HepG2 (cell line): ENCODE results near the gene ASGR1. TPM values are rescaled to one million over a fixed set of nuclear protein-coding genes. Genes with fewer than 3 reads are reported as not detected.
A peak's percentile ranks its signal among the peaks of the same experiment; 100 is the strongest.

Experiments
- CEBPG ChIP-seq: IDR thresholded peaks from 2 replicates; pipeline ENCODE4 v1.6.1; 2016
- FIP1L1 ChIP-seq: fragments of 200-400 bp; formaldehyde crosslinking; IDR thresholded peaks from 2 replicates; pipeline ENCODE4 v1.6.1; 2018; ENCODE audit warnings: low read depth, mild to moderate bottlenecking, low read length, moderate library complexity, borderline replicate concordance; ENCODE audit not compliant: insufficient read depth
- HOXA5 ChIP-seq: sonication (generic); formaldehyde crosslinking; IDR thresholded peaks from 2 replicates; pipeline ENCODE4 v1.4.0; 2020; ENCODE audit warnings: missing genetic modification reagents
- NFRKB ChIP-seq: fragments of 450-650 bp; IDR thresholded peaks from 2 replicates; pipeline ENCODE4 v1.6.1; 2017
- NONO ChIP-seq, 2 experiments: fragments of 450-650 bp in 1 of 2; sonication (generic) in 1 of 2; formaldehyde crosslinking in 1 of 2; IDR thresholded peaks in 1 of 2; conservative IDR thresholded peaks in 1 of 2; 2 replicates each; pipeline versions ENCODE4 v1.6.1 to v1.8.0; 2017 to 2022; ENCODE audit warnings: mild to moderate bottlenecking in 1 of 2, missing genetic modification reagents in 1 of 2, moderate library complexity in 1 of 2
- NRL ChIP-seq: sonication (generic); formaldehyde crosslinking; IDR thresholded peaks from 2 replicates; pipeline ENCODE4 v1.5.0; 2020; ENCODE audit warnings: missing genetic modification reagents, mild to moderate bottlenecking, moderate library complexity, borderline replicate concordance
- ONECUT2 ChIP-seq: sonication (generic); formaldehyde crosslinking; IDR thresholded peaks from 2 replicates; pipeline ENCODE4 v1.4.0; 2020; ENCODE audit warnings: missing genetic modification reagents
- PITX1 ChIP-seq: sonication (generic); formaldehyde crosslinking; IDR thresholded peaks from 2 replicates; pipeline ENCODE4 v1.5.1; 2020; ENCODE audit warnings: mild to moderate bottlenecking, missing genetic modification reagents
- SP5 ChIP-seq: IDR thresholded peaks from 2 replicates; pipeline ENCODE4 v1.6.1; 2016; ENCODE audit warnings: low read depth, borderline replicate concordance
- TARDBP ChIP-seq: sonication (generic); formaldehyde crosslinking; IDR thresholded peaks from 2 replicates; pipeline ENCODE4 v1.8.0; 2022; ENCODE audit warnings: mild to moderate bottlenecking, missing genetic modification reagents
- TMF1 ChIP-seq: sonication (generic); formaldehyde crosslinking; IDR thresholded peaks from 2 replicates; pipeline ENCODE4 v1.8.1; 2022; ENCODE audit warnings: low read depth, missing genetic modification reagents
- TRAFD1 ChIP-seq: sonication (generic); formaldehyde crosslinking; IDR thresholded peaks from 2 replicates; pipeline ENCODE4 v1.5.1; 2020; ENCODE audit warnings: missing genetic modification reagents, mild to moderate bottlenecking, borderline replicate concordance
- ZIK1 ChIP-seq: sonication (generic); formaldehyde crosslinking; IDR thresholded peaks from 2 replicates; pipeline ENCODE4 v1.5.0; 2020; ENCODE audit warnings: mild to moderate bottlenecking, low read depth, missing genetic modification reagents, borderline replicate concordance
- ZNF124 ChIP-seq: sonication (generic); formaldehyde crosslinking; IDR thresholded peaks from 2 replicates; pipeline ENCODE4 v1.4.0; 2020; ENCODE audit warnings: missing genetic modification reagents
- ZNF17 ChIP-seq: sonication (generic); formaldehyde crosslinking; IDR thresholded peaks from 2 replicates; pipeline ENCODE4 v1.5.0; 2020; ENCODE audit warnings: mild to moderate bottlenecking, missing genetic modification reagents
- ZNF274 ChIP-seq: sonication (generic); formaldehyde crosslinking; IDR thresholded peaks from 2 replicates; pipeline ENCODE4 v1.5.1; 2020; ENCODE audit warnings: mild to moderate bottlenecking, missing genetic modification reagents
- ZNF557 ChIP-seq: sonication (generic); formaldehyde crosslinking; IDR thresholded peaks from 2 replicates; pipeline ENCODE4 v1.4.0; 2020; ENCODE audit warnings: missing genetic modification reagents
- ZNF589 ChIP-seq: sonication (generic); formaldehyde crosslinking; conservative IDR thresholded peaks from 2 replicates; pipeline ENCODE4 v1.8.0; 2022; ENCODE audit warnings: mild to moderate bottlenecking, moderate library complexity, missing genetic modification reagents
- ZNF670 ChIP-seq: sonication (generic); formaldehyde crosslinking; IDR thresholded peaks from 2 replicates; pipeline ENCODE4 v1.8.0; 2022; ENCODE audit warnings: mild to moderate bottlenecking, missing genetic modification reagents, borderline replicate concordance
- ZNF672 ChIP-seq: sonication (generic); formaldehyde crosslinking; IDR thresholded peaks from 2 replicates; pipeline ENCODE4 v1.8.1; 2022; ENCODE audit warnings: missing genetic modification reagents
- ZNF720 ChIP-seq: sonication (generic); formaldehyde crosslinking; IDR thresholded peaks from 2 replicates; pipeline ENCODE4 v1.4.0; 2020; ENCODE audit warnings: missing genetic modification reagents
- ZNF883 ChIP-seq: sonication (generic); formaldehyde crosslinking; IDR thresholded peaks from 2 replicates; pipeline ENCODE4 v1.5.1; 2020; ENCODE audit warnings: mild to moderate bottlenecking, missing genetic modification reagents; ENCODE audit errors: not compliant biosample characterization
- polyA plus RNA-seq, 8 experiments: library from polyadenylated mRNA; depleted of rRNA in 3 of 8; stranded (reverse) in 7 of 8; unstranded in 1 of 8; fragments of >200 nt; fragmentation: Illumina TruSeq in 4 of 8; extraction: Trizol in 4 of 8; gene quantifications; 2 replicates each; pipeline versions ENCODE4 v1.2.1 to v1.2.3, GENCODE V29; 2011 to 2016; ENCODE audit warnings: low read depth in 4 of 8, missing spikeins in 1 of 8, mixed read lengths in 1 of 8; ENCODE audit not compliant: insufficient read depth in 1 of 8
- total RNA-seq, 5 experiments: library from RNA; depleted of rRNA; stranded (reverse); fragments of >200 nt; fragmentation: Illumina TruSeq; extraction: Trizol; gene quantifications; 2 replicates each; pipeline ENCODE4 v1.2.3, GENCODE V29; 2016; ENCODE audit warnings: low read depth in 1 of 5
- TF ChIP-seq, protein P1 (sequence below): sonication (generic); formaldehyde crosslinking; IDR thresholded peaks from 2 replicates; pipeline ENCODE4 v1.9.0; 2022; ENCODE audit warnings: missing genetic modification reagents, mild to moderate bottlenecking, borderline replicate concordance
- TF ChIP-seq, protein P2 (sequence below): sonication (generic); formaldehyde crosslinking; IDR thresholded peaks from 2 replicates; pipeline ENCODE4 v1.4.0; 2020; ENCODE audit warnings: missing genetic modification reagents, mild to moderate bottlenecking, borderline replicate concordance

ASGR1 gene
- total and polyA plus RNA-seq, 2 of the 13 experiments (the other 11 are each of a cell fraction or from before 2014, with no cell fraction given), result 353 to 796 TPM

DNA sequence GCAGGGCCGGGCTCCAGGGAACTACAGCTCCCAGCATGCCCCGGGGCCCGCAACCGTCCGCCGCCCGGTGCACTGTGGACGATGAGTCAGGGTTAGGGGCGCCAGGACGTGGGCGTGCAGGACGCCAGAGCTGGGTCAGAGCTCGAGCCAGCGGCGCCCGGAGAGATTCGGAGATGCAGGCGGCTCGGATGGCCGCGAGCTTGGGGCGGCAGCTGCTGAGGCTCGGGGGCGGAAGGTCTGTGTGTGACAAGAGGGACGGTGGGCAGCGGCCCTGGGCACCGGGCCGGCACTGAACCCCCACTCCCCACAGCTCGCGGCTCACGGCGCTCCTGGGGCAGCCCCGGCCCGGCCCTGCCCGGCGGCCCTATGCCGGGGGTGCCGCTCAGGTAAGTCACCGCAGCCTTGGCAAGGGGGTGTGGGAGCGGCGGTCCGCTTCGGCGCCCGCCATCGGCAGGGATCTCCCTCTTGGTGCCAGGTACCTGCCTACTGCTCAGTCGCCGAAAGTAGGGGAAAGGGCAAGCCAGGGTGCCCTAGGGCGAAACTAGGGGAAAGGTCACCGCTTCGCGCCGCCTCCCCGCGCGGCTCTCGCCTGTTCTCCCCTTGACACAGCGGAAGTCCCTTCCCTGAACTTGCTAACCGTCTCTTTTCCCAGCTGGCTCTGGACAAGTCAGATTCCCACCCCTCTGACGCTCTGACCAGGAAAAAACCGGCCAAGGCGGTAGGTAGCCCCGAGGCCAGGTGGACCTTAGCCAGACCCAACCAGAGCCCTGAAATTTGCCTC, 40.8 kb upstream of the ASGR1 start, which contains the start of the genes ACADVL and DLG4 (continued):
- TF ChIP-seq, protein P1, sequence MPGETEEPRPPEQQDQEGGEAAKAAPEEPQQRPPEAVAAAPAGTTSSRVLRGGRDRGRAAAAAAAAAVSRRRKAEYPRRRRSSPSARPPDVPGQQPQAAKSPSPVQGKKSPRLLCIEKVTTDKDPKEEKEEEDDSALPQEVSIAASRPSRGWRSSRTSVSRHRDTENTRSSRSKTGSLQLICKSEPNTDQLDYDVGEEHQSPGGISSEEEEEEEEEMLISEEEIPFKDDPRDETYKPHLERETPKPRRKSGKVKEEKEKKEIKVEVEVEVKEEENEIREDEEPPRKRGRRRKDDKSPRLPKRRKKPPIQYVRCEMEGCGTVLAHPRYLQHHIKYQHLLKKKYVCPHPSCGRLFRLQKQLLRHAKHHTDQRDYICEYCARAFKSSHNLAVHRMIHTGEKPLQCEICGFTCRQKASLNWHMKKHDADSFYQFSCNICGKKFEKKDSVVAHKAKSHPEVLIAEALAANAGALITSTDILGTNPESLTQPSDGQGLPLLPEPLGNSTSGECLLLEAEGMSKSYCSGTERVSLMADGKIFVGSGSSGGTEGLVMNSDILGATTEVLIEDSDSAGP (CRISPR knock-in tag), result peak; percentile 83
- TF ChIP-seq ZIK1 (CRISPR knock-in tag) (peak; percentile 66; the same call in 1 of the 2 replicates), HOXA5 (CRISPR knock-in tag) (no peak), TMF1 (CRISPR knock-in tag) (peak; percentile 73; the same call in 1 of the 2 replicates), TARDBP (CRISPR knock-in tag) (no peak; the same call in 1 of the 2 replicates), ZNF672 (CRISPR knock-in tag) (no peak), ZNF670 (CRISPR knock-in tag) (no peak), PITX1 (CRISPR knock-in tag) (no peak; the same call in 1 of the 2 replicates), NONO (IDR thresholded peaks at IDR 0.05) (no peak), NONO (CRISPR knock-in tag; conservative IDR thresholded peaks at IDR 0.05) (peak; percentile 66), FIP1L1 (no peak), NFRKB (no peak), ZNF17 (CRISPR knock-in tag) (no peak), ONECUT2 (CRISPR knock-in tag) (no peak), SP5 (CRISPR knock-in tag) (no peak), NRL (CRISPR knock-in tag) (peak; percentile 21; the same call in 1 of the 2 replicates), ZNF589 (0 out of 2 replicates have a peak, but pooled peaks have one; percentile 47), ZNF274 (CRISPR knock-in tag) (peak; percentile 88; the same call in 1 of the 2 replicates), ZNF557 (no peak), TRAFD1 (CRISPR knock-in tag) (no peak), ZNF124 (CRISPR knock-in tag) (no peak; the same call in 1 of the 2 replicates), ZNF883 (CRISPR knock-in tag) (peak; percentile 91), CEBPG (no peak), ZNF720 (CRISPR knock-in tag) (no peak)
- TF ChIP-seq, protein P2, sequence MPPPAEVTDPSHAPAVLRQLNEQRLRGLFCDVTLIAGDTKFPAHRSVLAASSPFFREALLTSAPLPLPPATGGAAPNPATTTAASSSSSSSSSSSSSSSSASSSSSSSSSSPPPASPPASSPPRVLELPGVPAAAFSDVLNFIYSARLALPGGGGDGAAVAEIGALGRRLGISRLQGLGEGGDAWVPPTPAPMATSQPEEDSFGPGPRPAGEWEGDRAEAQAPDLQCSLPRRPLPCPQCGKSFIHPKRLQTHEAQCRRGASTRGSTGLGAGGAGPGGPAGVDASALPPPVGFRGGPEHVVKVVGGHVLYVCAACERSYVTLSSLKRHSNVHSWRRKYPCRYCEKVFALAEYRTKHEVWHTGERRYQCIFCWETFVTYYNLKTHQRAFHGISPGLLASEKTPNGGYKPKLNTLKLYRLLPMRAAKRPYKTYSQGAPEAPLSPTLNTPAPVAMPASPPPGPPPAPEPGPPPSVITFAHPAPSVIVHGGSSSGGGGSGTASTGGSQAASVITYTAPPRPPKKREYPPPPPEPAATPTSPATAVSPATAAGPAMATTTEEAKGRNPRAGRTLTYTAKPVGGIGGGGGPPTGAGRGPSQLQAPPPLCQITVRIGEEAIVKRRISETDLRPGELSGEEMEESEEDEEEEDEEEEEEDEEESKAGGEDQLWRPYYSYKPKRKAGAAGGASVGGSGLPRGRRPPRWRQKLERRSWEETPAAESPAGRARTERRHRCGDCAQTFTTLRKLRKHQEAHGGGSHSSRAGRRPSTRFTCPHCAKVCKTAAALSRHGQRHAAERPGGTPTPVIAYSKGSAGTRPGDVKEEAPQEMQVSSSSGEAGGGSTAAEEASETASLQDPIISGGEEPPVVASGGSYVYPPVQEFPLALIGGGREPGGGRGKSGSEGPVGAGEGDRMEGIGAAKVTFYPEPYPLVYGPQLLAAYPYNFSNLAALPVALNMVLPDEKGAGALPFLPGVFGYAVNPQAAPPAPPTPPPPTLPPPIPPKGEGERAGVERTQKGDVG (CRISPR knock-in tag), result no peak
